Panc1 (cell line): ENCODE results near the gene LINGO4.
"Not testable (repeated sequence)": the region's sequence is repeated elsewhere in the genome, so short reads cannot be mapped to it uniquely, and the experiment has no call there.

Experiments
- POLR2AphosphoS5 ChIP-seq: IDR thresholded peaks from 2 replicates; pipeline ENCODE4 v1.6.1; 2012; ENCODE audit warnings: mild to moderate bottlenecking, low read depth, low read length, moderate library complexity
- TF ChIP-seq, protein P1 (sequence below): fragments of 450-650 bp; IDR thresholded peaks from 2 replicates; pipeline ENCODE4 v1.5.1; 2017; ENCODE audit warnings: mild to moderate bottlenecking
- TF ChIP-seq, protein P2 (sequence below), 2 experiments: IDR thresholded peaks; 2 replicates each; pipeline ENCODE4 v1.6.1; 2011 to 2012; ENCODE audit warnings: low read depth in 2 of 2, control low read depth in 1 of 2, low read length in 1 of 2, mild to moderate bottlenecking in 1 of 2, moderate library complexity in 1 of 2; ENCODE audit not compliant: insufficient read depth in 1 of 2

DNA sequence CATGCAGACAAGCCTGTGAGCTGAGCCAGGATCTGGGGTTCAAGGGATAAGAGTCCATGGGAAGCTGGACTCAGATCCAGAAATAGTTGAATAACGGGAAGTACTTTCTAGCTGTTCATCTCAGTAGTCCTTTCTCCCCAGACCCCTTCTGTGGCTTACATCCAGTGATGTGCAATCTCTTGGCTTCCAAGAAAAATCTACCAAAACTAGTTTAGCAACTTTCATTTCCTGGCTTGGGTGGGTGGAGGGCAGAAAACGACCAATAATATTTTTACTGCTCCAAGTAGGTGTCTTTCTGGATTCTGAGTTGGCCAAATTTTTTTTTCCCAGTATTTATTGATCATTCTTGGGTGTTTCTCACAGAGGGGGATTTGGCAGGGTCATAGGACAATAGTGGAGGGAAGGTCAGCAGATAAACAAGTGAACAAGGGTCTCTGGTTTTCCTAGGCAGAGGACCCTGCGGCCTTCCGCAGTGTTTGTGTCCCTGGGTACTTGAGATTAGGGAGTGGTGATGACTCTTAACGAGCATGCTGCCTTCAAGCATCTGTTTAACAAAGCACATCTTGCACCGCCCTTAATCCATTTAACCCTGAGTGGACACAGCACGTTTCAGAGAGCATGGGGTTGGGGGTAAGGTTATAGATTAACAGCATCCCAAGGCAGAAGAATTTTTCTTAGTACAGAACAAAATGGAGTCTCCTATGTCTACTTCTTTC is 36.7 kb downstream of the LINGO4 start:
- TF ChIP-seq POLR2AphosphoS5, result not testable (repeated sequence)
- TF ChIP-seq, protein P1, sequence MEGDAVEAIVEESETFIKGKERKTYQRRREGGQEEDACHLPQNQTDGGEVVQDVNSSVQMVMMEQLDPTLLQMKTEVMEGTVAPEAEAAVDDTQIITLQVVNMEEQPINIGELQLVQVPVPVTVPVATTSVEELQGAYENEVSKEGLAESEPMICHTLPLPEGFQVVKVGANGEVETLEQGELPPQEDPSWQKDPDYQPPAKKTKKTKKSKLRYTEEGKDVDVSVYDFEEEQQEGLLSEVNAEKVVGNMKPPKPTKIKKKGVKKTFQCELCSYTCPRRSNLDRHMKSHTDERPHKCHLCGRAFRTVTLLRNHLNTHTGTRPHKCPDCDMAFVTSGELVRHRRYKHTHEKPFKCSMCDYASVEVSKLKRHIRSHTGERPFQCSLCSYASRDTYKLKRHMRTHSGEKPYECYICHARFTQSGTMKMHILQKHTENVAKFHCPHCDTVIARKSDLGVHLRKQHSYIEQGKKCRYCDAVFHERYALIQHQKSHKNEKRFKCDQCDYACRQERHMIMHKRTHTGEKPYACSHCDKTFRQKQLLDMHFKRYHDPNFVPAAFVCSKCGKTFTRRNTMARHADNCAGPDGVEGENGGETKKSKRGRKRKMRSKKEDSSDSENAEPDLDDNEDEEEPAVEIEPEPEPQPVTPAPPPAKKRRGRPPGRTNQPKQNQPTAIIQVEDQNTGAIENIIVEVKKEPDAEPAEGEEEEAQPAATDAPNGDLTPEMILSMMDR, result not testable (repeated sequence)
- TF ChIP-seq, protein P2, sequence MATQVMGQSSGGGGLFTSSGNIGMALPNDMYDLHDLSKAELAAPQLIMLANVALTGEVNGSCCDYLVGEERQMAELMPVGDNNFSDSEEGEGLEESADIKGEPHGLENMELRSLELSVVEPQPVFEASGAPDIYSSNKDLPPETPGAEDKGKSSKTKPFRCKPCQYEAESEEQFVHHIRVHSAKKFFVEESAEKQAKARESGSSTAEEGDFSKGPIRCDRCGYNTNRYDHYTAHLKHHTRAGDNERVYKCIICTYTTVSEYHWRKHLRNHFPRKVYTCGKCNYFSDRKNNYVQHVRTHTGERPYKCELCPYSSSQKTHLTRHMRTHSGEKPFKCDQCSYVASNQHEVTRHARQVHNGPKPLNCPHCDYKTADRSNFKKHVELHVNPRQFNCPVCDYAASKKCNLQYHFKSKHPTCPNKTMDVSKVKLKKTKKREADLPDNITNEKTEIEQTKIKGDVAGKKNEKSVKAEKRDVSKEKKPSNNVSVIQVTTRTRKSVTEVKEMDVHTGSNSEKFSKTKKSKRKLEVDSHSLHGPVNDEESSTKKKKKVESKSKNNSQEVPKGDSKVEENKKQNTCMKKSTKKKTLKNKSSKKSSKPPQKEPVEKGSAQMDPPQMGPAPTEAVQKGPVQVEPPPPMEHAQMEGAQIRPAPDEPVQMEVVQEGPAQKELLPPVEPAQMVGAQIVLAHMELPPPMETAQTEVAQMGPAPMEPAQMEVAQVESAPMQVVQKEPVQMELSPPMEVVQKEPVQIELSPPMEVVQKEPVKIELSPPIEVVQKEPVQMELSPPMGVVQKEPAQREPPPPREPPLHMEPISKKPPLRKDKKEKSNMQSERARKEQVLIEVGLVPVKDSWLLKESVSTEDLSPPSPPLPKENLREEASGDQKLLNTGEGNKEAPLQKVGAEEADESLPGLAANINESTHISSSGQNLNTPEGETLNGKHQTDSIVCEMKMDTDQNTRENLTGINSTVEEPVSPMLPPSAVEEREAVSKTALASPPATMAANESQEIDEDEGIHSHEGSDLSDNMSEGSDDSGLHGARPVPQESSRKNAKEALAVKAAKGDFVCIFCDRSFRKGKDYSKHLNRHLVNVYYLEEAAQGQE (IDR thresholded peaks at IDR 0.05; ENCODE audit: insufficient read depth in 1 of 2, low read depth in 2 of 2, low read length in 1 of 2), result not testable (repeated sequence)
